Nephron (organoid): ENCODE measurements around the gene TIMP4.

ENCODE experiments used
- H3K27ac Mint-ChIP-seq, 3 experiments: 2 replicates each; pipeline ENCODE4 v1.8.0; 2020; ENCODE audit warnings: mixed read lengths in 3 of 3, mild to moderate bottlenecking in 2 of 3, moderate library complexity in 1 of 3
- H3K27me3 Mint-ChIP-seq: 2 replicates; pipeline ENCODE4 v1.8.0; 2021; ENCODE audit warnings: low read depth, mild to moderate bottlenecking, moderate library complexity, mixed read lengths
- H3K36me3 Mint-ChIP-seq: 2 replicates; pipeline ENCODE4 v1.8.0; 2020; ENCODE audit warnings: low read depth, mixed read lengths
- H3K4me1 Mint-ChIP-seq: 2 replicates; pipeline ENCODE4 v1.8.0; 2020; ENCODE audit warnings: mixed read lengths
- H3K4me3 Mint-ChIP-seq, 3 experiments: 2 replicates each; pipeline ENCODE4 v1.8.0; 2020; ENCODE audit warnings: mild to moderate bottlenecking in 3 of 3, mixed read lengths in 3 of 3, moderate library complexity in 2 of 3
- H3K9me3 Mint-ChIP-seq: 2 replicates; pipeline ENCODE4 v1.8.0; 2020; ENCODE audit warnings: mixed read lengths
- TF ChIP-seq, protein P1 (sequence below), 3 experiments: fragments of 200-600 bp; sonication (generic); IDR thresholded peaks; one replicate each; pipeline ENCODE4 v1.5.0; 2021; ENCODE audit warnings: antibody characterized with exemption in 3 of 3; ENCODE audit not compliant: unreplicated experiment in 3 of 3

Gene TIMP4

DNA sequence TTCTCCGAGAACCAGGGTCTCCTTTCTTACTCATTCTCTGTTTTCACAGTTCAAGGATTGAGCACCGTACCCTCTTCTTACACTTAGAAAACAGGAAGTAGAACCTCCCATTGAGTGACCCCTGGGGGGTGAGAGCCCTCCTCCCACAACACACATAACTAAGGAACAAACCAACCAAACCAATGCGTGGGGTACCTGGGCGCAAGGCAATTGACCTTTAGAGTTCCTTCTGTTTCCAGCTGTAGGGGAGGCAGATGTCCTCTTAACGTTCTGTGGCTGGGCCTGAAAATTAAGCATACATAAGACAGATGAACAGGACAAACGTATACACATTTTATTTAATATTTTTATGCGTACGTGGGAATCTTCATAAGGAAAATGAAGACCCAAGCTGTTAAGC lies 33.5 kb upstream of the TIMP4 start:
- Mint-ChIP-seq H3K9me3 (no peaks in the 10 kb centered on the region), H3K4me1 (peaks cover 16% of the 10 kb centered on the region), H3K4me3 (no peak overlapping the region), H3K36me3 (no peaks in the 10 kb centered on the region), H3K27me3 (peaks cover 3% of the 10 kb centered on the region), H3K27ac (no peak overlapping the region)
- TF ChIP-seq, protein P1, sequence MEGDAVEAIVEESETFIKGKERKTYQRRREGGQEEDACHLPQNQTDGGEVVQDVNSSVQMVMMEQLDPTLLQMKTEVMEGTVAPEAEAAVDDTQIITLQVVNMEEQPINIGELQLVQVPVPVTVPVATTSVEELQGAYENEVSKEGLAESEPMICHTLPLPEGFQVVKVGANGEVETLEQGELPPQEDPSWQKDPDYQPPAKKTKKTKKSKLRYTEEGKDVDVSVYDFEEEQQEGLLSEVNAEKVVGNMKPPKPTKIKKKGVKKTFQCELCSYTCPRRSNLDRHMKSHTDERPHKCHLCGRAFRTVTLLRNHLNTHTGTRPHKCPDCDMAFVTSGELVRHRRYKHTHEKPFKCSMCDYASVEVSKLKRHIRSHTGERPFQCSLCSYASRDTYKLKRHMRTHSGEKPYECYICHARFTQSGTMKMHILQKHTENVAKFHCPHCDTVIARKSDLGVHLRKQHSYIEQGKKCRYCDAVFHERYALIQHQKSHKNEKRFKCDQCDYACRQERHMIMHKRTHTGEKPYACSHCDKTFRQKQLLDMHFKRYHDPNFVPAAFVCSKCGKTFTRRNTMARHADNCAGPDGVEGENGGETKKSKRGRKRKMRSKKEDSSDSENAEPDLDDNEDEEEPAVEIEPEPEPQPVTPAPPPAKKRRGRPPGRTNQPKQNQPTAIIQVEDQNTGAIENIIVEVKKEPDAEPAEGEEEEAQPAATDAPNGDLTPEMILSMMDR (IDR thresholded peaks at IDR 0.05; ENCODE audit: unreplicated experiment in 3 of 3), result no peak

DNA sequence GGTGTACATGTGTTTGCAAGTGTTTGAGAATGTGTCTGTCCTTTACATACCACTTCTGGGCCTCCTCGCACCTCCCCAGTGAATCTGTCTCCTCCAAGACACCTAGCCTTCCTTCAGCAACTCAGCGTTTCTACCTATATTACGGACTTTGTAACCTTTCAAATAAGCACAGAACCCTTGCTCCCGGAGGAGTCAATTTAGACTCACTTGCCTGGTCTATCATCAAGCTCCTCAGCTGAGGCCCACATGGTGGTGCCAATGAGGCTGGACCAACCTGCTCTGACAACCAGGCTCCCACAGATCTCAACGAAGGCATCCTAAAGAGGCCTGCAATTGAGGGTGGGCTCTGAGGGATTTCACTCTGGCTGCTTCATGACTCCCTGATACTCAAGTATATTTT lies 32.8 kb upstream of the TIMP4 start:
- TF ChIP-seq, protein P1 (IDR thresholded peaks at IDR 0.05; ENCODE audit: unreplicated experiment in 3 of 3), result no peak
- peaks cover 3% of the 10 kb centered on the region for H3K27me3 Mint-ChIP-seq
- no peaks in the 10 kb centered on the region for H3K9me3 Mint-ChIP-seq

DNA sequence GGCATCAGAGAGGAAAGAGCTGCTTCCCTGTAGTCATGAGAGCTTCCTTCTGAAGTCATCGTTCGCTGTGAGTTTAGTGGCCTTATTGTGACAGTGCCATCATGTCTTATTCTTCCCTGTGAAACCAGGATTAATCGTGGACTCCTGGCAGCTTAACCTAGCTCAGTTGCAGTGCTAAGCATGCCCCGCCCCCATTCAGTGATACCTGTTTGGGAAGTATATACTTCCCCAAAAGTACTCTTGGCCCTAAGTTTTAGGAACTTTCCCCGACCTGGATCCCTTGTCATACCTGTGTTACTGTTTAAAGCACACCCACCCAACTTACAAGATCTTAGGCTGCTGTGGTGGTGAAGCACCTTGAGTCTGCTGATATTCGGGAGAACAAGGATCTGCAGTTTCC lies 32.1 kb upstream of the TIMP4 start:
- Mint-ChIP-seq H3K27me3 (peaks cover 3% of the 10 kb centered on the region), H3K27ac (no peak overlapping the region), H3K36me3 (no peaks in the 10 kb centered on the region), H3K4me1 (peaks cover 16% of the 10 kb centered on the region), H3K4me3 (no peak overlapping the region), H3K9me3 (no peaks in the 10 kb centered on the region)
- TF ChIP-seq, protein P1 (IDR thresholded peaks at IDR 0.05; ENCODE audit: unreplicated experiment in 3 of 3), result no peak

More for the DNA sequence above, 32.8 kb upstream of the TIMP4 start:
- Mint-ChIP-seq H3K4me1 (peaks cover 16% of the 10 kb centered on the region), H3K4me3 (no peak overlapping the region), H3K27ac (no peak overlapping the region), H3K36me3 (no peaks in the 10 kb centered on the region)

DNA sequence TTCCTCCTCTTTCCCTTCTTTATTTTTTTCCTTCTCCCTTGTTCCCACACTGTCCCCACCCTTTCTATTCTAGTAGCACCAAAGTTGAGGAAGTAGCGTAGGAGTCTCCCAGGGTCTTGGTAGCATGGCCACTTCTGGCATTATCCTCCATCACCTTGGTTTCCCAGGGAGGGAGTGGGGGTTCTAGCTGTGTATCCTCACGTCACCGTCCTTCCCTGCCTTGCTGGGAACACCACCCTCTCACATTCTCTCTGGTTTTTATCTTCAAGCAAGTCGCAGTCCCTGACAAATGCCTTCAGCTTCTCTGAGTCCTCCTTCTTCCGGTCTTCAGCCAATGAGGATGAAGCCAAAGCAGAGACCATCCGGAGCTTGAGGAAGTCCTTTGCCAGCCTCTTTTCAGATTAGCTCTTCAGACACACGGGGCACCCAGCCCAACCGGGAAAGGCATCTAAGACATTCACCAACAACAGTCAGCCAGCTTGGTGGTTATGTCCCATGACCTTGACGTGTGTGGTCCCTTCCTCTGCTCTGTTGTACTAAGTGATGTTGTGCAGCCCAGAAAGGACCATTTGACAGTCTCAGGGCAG lies 31.6 kb upstream of the TIMP4 start:
- TF ChIP-seq, protein P1 (IDR thresholded peaks at IDR 0.05; ENCODE audit: unreplicated experiment in 3 of 3), result no peak
- no peak overlapping the region for H3K4me3 Mint-ChIP-seq
- H3K9me3 Mint-ChIP-seq, result no peaks in the 10 kb centered on the region

DNA sequence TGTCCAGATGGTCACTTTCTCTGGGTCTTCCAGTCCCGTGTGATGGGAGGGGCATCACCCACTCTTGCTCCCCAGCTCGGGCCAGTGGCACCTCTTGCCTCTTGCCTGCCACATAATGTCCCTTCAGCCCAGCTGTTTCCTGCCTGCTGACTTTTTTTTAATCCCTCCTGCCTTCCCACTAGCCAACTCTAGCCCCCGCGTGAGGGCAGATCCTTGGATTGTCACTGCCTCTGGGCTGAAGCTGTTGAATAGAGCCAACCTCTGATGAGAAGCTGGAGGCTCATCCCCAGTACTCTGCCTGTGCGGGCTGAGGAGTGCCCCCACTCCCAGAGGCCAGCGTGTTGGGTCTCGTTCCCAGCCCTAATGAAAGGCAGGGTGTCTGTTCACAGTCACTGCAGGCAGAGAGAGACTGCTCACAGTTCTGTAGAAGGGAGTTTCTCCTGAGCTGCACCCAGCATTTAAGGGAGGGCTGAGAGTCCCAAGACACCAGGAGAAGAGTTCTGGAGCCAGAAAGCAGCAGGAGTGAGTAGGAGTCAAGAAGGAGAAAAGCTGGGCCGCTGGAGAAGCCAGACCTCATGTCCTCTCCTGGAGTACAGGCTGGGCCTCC lies 30.1 kb upstream of the TIMP4 start:
- Mint-ChIP-seq H3K9me3 (no peaks in the 10 kb centered on the region), H3K4me3 (no peak overlapping the region), H3K27me3 (peaks cover 3% of the 10 kb centered on the region), H3K27ac (peak overlapping the region; percentile 51 to 97 (median 85)), H3K4me1 (peaks cover 21% of the 10 kb centered on the region), H3K36me3 (no peaks in the 10 kb centered on the region)
- TF ChIP-seq, protein P1 (IDR thresholded peaks at IDR 0.05; ENCODE audit: unreplicated experiment in 3 of 3), result no peak

More for the DNA sequence above, 31.6 kb upstream of the TIMP4 start:
- no peaks in the 10 kb centered on the region for H3K36me3 Mint-ChIP-seq
- no peak overlapping the region for H3K27ac Mint-ChIP-seq
- H3K27me3 Mint-ChIP-seq, result peaks cover 3% of the 10 kb centered on the region
- H3K4me1 Mint-ChIP-seq, result peaks cover 16% of the 10 kb centered on the region

DNA sequence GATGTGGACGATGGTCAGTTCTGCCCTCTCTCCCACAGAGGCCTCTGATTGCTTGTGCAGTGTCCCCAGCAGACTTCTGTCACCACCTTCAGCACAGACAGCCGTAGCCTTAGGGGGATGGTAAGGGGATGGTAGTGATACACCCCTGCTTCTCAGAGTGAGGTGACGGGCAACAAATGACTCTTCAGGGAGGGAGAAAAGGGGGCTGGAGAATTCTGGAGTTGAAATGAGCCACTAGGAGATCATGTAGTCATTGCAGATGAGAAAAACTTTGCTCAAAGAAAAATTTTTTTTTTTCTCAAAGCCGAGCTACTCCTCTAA lies 29.6 kb upstream of the TIMP4 start:
- peaks cover 3% of the 10 kb centered on the region for H3K27me3 Mint-ChIP-seq

More for the DNA sequence above, 29.6 kb upstream of the TIMP4 start:
- Mint-ChIP-seq H3K27ac (peak overlapping the region; percentile 85 to 97 (median 89)), H3K4me1 (peaks cover 26% of the 10 kb centered on the region), H3K36me3 (no peaks in the 10 kb centered on the region), H3K4me3 (no peak overlapping the region), H3K9me3 (no peaks in the 10 kb centered on the region)
- TF ChIP-seq, protein P1 (IDR thresholded peaks at IDR 0.05; ENCODE audit: unreplicated experiment in 3 of 3), result no peak
